Astrocyte (in vitro differentiated cells and primary cell): ENCODE data around the gene SPATA16. TPM values are rescaled to one million over a fixed set of nuclear protein-coding genes. Genes with fewer than 3 reads are reported as not detected.

ENCODE experiments used
- DNase-seq: peaks from one replicate; pipeline ENCODE4 v3.0.0-alpha.2; 2010; ENCODE audit warnings: low read depth
- FAIRE-seq: peaks from 2 replicates; lab custom pipeline; 2011; peaks lifted over from hg19 to GRCh38; lab: Jason Lieb, UNC
- H2AFZ ChIP-seq: 2 replicates; pipeline ENCODE4 v1.6.0; 2012; ENCODE audit warnings: low read depth, low read length, inconsistent platforms
- H3K27ac ChIP-seq: 2 replicates; pipeline ENCODE4 v1.5.1; 2011; ENCODE audit warnings: low read depth, low read length, inconsistent platforms
- H3K27me3 ChIP-seq: 2 replicates; pipeline ENCODE4 v1.6.0; 2011; ENCODE audit warnings: low read length, inconsistent platforms; ENCODE audit not compliant: insufficient read depth
- H3K36me3 ChIP-seq: 2 replicates; pipeline ENCODE4 v1.5.1; 2011; ENCODE audit warnings: low read length, inconsistent platforms; ENCODE audit not compliant: insufficient read depth
- H3K4me1 ChIP-seq: 2 replicates; pipeline ENCODE4 v1.5.1; 2011; ENCODE audit warnings: low read length, inconsistent platforms; ENCODE audit not compliant: insufficient read depth
- H3K4me2 ChIP-seq: 2 replicates; pipeline ENCODE4 v1.6.0; 2012; ENCODE audit warnings: low read length, inconsistent platforms
- H3K4me3 ChIP-seq: 2 replicates; pipeline ENCODE4 v1.5.1; 2011; ENCODE audit warnings: low read depth, mild to moderate bottlenecking, low read length, inconsistent platforms; ENCODE audit not compliant: insufficient read depth
- H3K79me2 ChIP-seq: 2 replicates; pipeline ENCODE4 v1.6.0; 2012; ENCODE audit warnings: mild to moderate bottlenecking, low read length, inconsistent platforms; ENCODE audit not compliant: insufficient read depth
- H3K9ac ChIP-seq: 2 replicates; pipeline ENCODE4 v1.6.0; 2012; ENCODE audit warnings: mild to moderate bottlenecking, low read length, inconsistent platforms
- H3K9me3 ChIP-seq: 2 replicates; pipeline ENCODE4 v1.5.1; 2012; ENCODE audit warnings: low read depth, mild to moderate bottlenecking, low read length, inconsistent platforms; ENCODE audit not compliant: insufficient read depth
- H4K20me1 ChIP-seq: 2 replicates; pipeline ENCODE4 v1.6.0; 2012; ENCODE audit warnings: low read length, inconsistent platforms; ENCODE audit not compliant: insufficient read depth
- H3K27ac Mint-ChIP-seq: one replicate; pipeline ENCODE4 v1.8.0; 2021; ENCODE audit warnings: mild to moderate bottlenecking, mixed read lengths; ENCODE audit not compliant: unreplicated experiment
- H3K27me3 Mint-ChIP-seq: one replicate; pipeline ENCODE4 v1.8.0; 2021; ENCODE audit warnings: low read depth, mixed read lengths; ENCODE audit not compliant: unreplicated experiment
- H3K36me3 Mint-ChIP-seq: one replicate; pipeline ENCODE4 v1.8.0; 2021; ENCODE audit warnings: low read depth, mixed read lengths; ENCODE audit not compliant: unreplicated experiment
- H3K4me1 Mint-ChIP-seq: one replicate; pipeline ENCODE4 v1.8.0; 2021; ENCODE audit warnings: low read depth, mixed read lengths; ENCODE audit not compliant: unreplicated experiment
- H3K4me3 Mint-ChIP-seq: one replicate; pipeline ENCODE4 v1.8.0; 2021; ENCODE audit warnings: mild to moderate bottlenecking, moderate library complexity, mixed read lengths; ENCODE audit not compliant: unreplicated experiment
- H3K9me3 Mint-ChIP-seq: one replicate; pipeline ENCODE4 v1.8.0; 2021; ENCODE audit warnings: mild to moderate bottlenecking, mixed read lengths; ENCODE audit not compliant: unreplicated experiment
- CTCF ChIP-seq: IDR thresholded peaks from 2 replicates; pipeline ENCODE4 v1.5.1; 2011; ENCODE audit warnings: low read depth, mild to moderate bottlenecking, inconsistent platforms, low read length, moderate library complexity; ENCODE audit not compliant: insufficient read depth
- EZH2 ChIP-seq: IDR thresholded peaks from 2 replicates; pipeline ENCODE4 v1.6.1; 2012; ENCODE audit warnings: mild to moderate bottlenecking, low read length, inconsistent platforms; ENCODE audit not compliant: insufficient read depth
- total RNA-seq: library from RNA; stranded (reverse); gene quantifications from 2 replicates; pipeline ENCODE4 v1.2.1, GENCODE V29; 2021

The SPATA16 gene
- total RNA-seq, 1 donor from 2014 or later: not detected

DNA sequence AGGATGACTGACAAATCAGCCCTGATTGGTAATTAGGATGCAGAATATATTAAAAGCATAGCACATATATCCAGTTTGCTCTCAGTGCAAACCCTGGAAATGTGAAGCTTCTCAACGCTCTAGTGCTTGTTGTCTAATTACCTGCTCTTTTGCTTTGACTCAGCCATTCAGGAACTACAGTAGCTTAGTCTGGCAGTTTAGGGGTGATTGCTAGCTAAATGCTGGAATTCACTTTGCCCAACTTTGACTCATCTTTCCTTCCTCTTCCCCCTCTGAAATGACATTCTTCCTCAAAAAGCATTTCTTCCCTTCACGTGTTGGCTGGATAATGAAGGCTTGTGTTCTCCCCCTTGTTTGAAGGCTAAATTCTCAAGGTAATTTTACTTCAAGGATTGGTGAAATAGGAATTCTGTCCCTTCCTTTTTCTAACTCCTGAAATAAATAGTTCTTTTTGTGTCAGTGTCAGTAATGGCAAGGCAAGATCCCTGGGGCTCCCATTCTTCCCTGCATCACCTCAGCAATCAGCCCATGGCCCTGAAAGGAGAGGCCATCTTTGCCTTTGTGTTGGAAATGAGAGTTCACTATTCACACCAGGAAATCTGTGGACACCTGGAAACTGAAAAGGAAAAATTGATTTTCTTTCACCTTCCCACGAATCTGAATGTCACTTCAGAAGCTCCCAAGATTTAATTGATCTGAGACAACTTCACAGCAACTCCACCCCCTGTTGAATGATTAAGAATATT lies 286.9 kb downstream of the SPATA16 start:
- Histone ChIP-seq H3K27ac (no peak overlapping the region), H3K4me1 (peaks cover 21% of the 10 kb centered on the region), H2AFZ (no peak overlapping the region), H3K27me3 (no peaks in the 10 kb centered on the region), H3K36me3 (no peaks in the 10 kb centered on the region), H4K20me1 (no peaks in the 10 kb centered on the region), H3K9ac (no peak overlapping the region), H3K79me2 (no peaks in the 10 kb centered on the region), H3K4me3 (no peak overlapping the region), H3K4me2 (no peak overlapping the region), H3K9me3 (no peaks in the 10 kb centered on the region)
- no peak for TF ChIP-seq CTCF
- no peak for TF ChIP-seq EZH2
- Mint-ChIP-seq H3K36me3 (no peaks in the 10 kb centered on the region), H3K27ac (no peak overlapping the region), H3K4me3 (no peak overlapping the region), H3K4me1 (peaks cover 10% of the 10 kb centered on the region), H3K9me3 (no peaks in the 10 kb centered on the region), H3K27me3 (no peaks in the 10 kb centered on the region)
- no peak for DNase-seq
- FAIRE-seq: no peak

DNA sequence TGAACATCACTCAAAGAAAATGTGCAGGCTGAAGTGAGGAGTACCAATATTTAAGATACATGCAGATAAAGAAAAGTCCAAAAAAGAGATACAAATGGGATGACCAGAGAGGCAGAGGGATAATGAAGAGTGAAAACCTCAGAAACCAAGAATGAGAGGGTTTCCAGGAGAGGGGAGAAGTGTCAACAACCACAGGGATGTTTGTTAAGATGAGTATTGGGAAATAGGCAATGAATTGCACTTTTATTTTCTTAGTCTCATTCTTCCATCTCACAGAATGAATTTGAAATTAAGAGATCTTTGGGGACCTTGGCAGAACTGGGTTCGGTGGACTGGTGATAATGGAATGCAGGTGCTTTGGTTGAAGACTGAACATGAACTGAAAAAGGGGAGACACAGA lies 288.0 kb downstream of the SPATA16 start:
- H3K4me1 Mint-ChIP-seq: peaks cover 9% of the 10 kb centered on the region
- no peak overlapping the region for H3K4me3 ChIP-seq
- no peaks in the 10 kb centered on the region for H3K79me2 ChIP-seq
- H3K9me3 Mint-ChIP-seq: no peaks in the 10 kb centered on the region
- H3K4me1 ChIP-seq: peaks cover 13% of the 10 kb centered on the region
- no peak for TF ChIP-seq CTCF
- TF ChIP-seq EZH2: no peak
- no peaks in the 10 kb centered on the region for H3K36me3 Mint-ChIP-seq
- no peaks in the 10 kb centered on the region for H3K36me3 ChIP-seq
- H4K20me1 ChIP-seq: no peaks in the 10 kb centered on the region
- H3K9me3 ChIP-seq: no peaks in the 10 kb centered on the region
- H3K27ac Mint-ChIP-seq: no peak overlapping the region
- no peak overlapping the region for H2AFZ ChIP-seq
- no peaks in the 10 kb centered on the region for H3K27me3 Mint-ChIP-seq
- H3K4me3 Mint-ChIP-seq: no peak overlapping the region
- H3K27ac ChIP-seq: no peak overlapping the region
- H3K4me2 ChIP-seq: no peak overlapping the region
- DNase-seq (no peak), FAIRE-seq (no peak)
- no peaks in the 10 kb centered on the region for H3K27me3 ChIP-seq
- H3K9ac ChIP-seq: no peak overlapping the region

- Mint-ChIP-seq H3K27me3 (no peaks in the 10 kb centered on the region), H3K36me3 (no peaks in the 10 kb centered on the region)
These were observed 292.1 kb downstream of the SPATA16 start for GRCh38 chr3:172848910-172849309.

More at GRCh38 chr3:172848910-172849309, 292.1 kb downstream of the SPATA16 start:
- no peaks in the 10 kb centered on the region for H3K9me3 ChIP-seq
- no peak overlapping the region for H3K27ac Mint-ChIP-seq
- H3K9me3 Mint-ChIP-seq: no peaks in the 10 kb centered on the region
- peak overlapping the region; percentile 27 for H3K4me2 ChIP-seq
- no peak overlapping the region for H3K4me3 ChIP-seq
- peaks cover 16% of the 10 kb centered on the region for H3K4me1 Mint-ChIP-seq
- H3K9ac ChIP-seq: no peak overlapping the region
- H3K27me3 ChIP-seq: no peaks in the 10 kb centered on the region
- FAIRE-seq: peak; percentile 55
- DNase-seq: peak; percentile 80
- H3K36me3 ChIP-seq: no peaks in the 10 kb centered on the region
- no peak overlapping the region for H3K4me3 Mint-ChIP-seq
- H3K27ac ChIP-seq: no peak overlapping the region
- H4K20me1 ChIP-seq: no peaks in the 10 kb centered on the region
- peaks cover 13% of the 10 kb centered on the region for H3K4me1 ChIP-seq
- TF ChIP-seq EZH2: no peak
- no peak for TF ChIP-seq CTCF
- no peaks in the 10 kb centered on the region for H3K79me2 ChIP-seq
- H2AFZ ChIP-seq: no peak overlapping the region
